ENCODE measurements around the gene CDCP2. TPM values are rescaled to one million over a fixed set of nuclear protein-coding genes. Genes with fewer than 3 reads are reported as not detected.

The CDCP2 gene
- total and polyA plus RNA-seq, 2 of the 8 experiments (the other 6 are each of a cell fraction or from before 2014, with no cell fraction given) = not detected

- TF ChIP-seq CHD7 (IDR thresholded peaks at IDR 0.05; ENCODE audit: insufficient replicate concordance, low read length) (no peak), SP2 (IDR thresholded peaks at IDR 0.05; ENCODE audit: low read length) (no peak), MAFK (IDR thresholded peaks at IDR 0.05; ENCODE audit: low read depth, low read length) (no peak), USF2 (IDR thresholded peaks at IDR 0.05; ENCODE audit: low read length) (no peak), GABPA (IDR thresholded peaks at IDR 0.05; ENCODE audit: borderline replicate concordance, insufficient read depth, low read length) (no peak)
Measured at GRCh38 chr1:54193453-54193852, 40.7 kb upstream of the CDCP2 start (continued).

Data from H1 (cell line).